Body of pancreas (tissue), 4 donors: ENCODE measurements around the gene RPL41. TPM values are rescaled to one million over a fixed set of nuclear protein-coding genes. Genes with fewer than 3 reads are reported as not detected.
A peak's percentile ranks its signal among the peaks of the same experiment; 100 is the strongest.

Experiments
- ATAC-seq: fragments of 150-250 bp; one replicate; pipeline ENCODE4 v1.9.1; 2016
- DNase-seq, 4 donors: peaks; one replicate each; pipeline ENCODE4 v3.0.0-alpha.2; 2019
- H3K27ac ChIP-seq, 4 donors: fragments of 200-600 bp; sonication (generic); 1 replicate in 3 of 4; 2 replicates in 1 of 4; pipeline versions ENCODE4 v1.5.1 to v1.6.1; 2016 to 2019; ENCODE audit warnings: mild to moderate bottlenecking in 1 of 4, mixed read lengths in 1 of 4, moderate library complexity in 1 of 4
- H3K27me3 ChIP-seq, 2 donors: fragments of 200-600 bp; sonication (generic); one replicate each; pipeline ENCODE4 v1.6.0; 2016; ENCODE audit warnings: mild to moderate bottlenecking in 1 of 2
- H3K36me3 ChIP-seq, 2 donors: fragments of 200-600 bp; sonication (generic); replicated peaks in 1 of 2; 2 replicates each; pipeline ENCODE4 v1.5.1; 2016; ENCODE audit warnings: low read depth in 2 of 2; ENCODE audit not compliant: insufficient read depth in 1 of 2
- H3K4me1 ChIP-seq: fragments of 200-600 bp; sonication (generic); one replicate; pipeline ENCODE4 v1.6.0; 2016
- H3K4me3 ChIP-seq, 2 donors: fragments of 200-600 bp; sonication (generic); 1 replicate in 1 of 2; 2 replicates in 1 of 2; pipeline ENCODE4 v1.5.1; 2016 to 2019
- H3K9me3 ChIP-seq, 3 donors: fragments of 200-600 bp; sonication (generic); 1 replicate in 2 of 3; 2 replicates in 1 of 3; pipeline ENCODE4 v1.5.1; 2016
- POLR2A ChIP-seq, 3 donors: fragments of 450-650 bp; IDR thresholded peaks; one replicate each; pipeline ENCODE4 v1.6.1; 2016; ENCODE audit warnings: antibody characterized with exemption in 3 of 3, mild to moderate bottlenecking in 2 of 3
- WGBS, 2 donors: methylation state at CpG; one replicate each; pipeline ENCODE4 v1.1.5; 2017; 5-methylcytosine and 5-hydroxymethylcytosine counted together
- intact Hi-C: fragments of 100-400 bp; cut with DNase I; formaldehyde crosslinking; loops from one replicate; pipeline ENCODE4 v1.15.1; 2023
- total RNA-seq, 2 donors: library from RNA; depleted of rRNA; stranded (reverse); fragments of >200 nt; gene quantifications; one replicate each; pipeline ENCODE4 v1.1.0, GENCODE V29; 2016
- TF ChIP-seq, protein P1 (sequence below), 7 experiments: fragments of 450-650 bp in 4 of 7; fragments of 200-600 bp in 3 of 7; sonication (generic) in 3 of 7; IDR thresholded peaks; one replicate each; pipeline ENCODE4 v1.5.1; 2016 to 2019; ENCODE audit warnings: antibody characterized with exemption in 7 of 7

Gene RPL41
- total RNA-seq, 2 donors from 2014 or later = 1,174 to 2,214 TPM

DNA sequence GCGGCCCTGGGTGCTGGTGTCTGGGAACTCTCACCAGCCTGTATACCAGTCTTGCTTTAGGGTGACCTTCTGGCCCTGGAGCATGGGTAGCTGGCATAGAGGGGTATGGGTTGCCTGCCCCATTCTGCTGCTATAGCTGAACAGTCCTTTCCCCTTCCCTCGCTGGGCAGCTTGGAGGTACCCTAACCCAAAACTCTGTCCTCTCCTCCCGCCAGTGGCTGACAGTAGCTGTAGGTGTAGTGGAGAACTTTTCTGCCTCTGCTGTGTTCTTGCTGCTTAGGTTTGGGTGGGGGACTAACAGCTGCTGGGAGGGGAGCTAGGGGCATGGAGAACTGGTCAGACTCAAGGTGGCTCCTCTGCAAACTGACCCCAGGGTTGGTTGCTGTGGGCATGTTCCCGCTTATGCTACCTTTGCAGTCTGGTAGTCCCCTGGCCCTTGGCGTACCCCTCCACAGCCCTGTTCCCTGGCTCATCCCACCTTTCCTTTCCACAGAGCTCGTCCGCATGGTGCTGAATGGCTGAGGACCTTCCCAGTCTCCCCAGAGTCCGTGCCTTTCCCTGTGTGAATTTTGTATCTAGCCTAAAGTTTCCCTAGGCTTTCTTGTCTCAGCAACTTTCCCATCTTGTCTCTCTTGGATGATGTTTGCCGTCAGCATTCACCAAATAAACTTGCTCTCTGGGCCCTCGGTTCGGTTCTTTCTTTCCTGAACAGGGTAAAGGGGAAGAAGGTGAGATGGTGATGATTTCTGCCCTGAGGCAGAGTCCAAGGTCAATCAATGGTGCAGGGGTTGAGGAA is 44.7 kb downstream of the RPL41 start:
- Histone ChIP-seq H3K36me3 (peaks cover 8 to 27% of the 10 kb centered on the region in 2 donors), H3K27me3 (no peaks in the 10 kb centered on the region), H3K4me1 (peaks cover 37% of the 10 kb centered on the region), H3K9me3 (no peaks in the 10 kb centered on the region), H3K4me3 (no peak overlapping the region), H3K27ac (peak overlapping the region in 3 of 4 donors; percentile 94 to 100 (median 98))
- intact Hi-C loops = no loop called here
- no peak for ATAC-seq
- WGBS, 2 donors = 65% methylated on average over 10 to 11 of the region's 11 CpGs
- no peak for DNase-seq
- TF ChIP-seq POLR2A (IDR thresholded peaks at IDR 0.05) = no peak
- TF ChIP-seq, protein P1, sequence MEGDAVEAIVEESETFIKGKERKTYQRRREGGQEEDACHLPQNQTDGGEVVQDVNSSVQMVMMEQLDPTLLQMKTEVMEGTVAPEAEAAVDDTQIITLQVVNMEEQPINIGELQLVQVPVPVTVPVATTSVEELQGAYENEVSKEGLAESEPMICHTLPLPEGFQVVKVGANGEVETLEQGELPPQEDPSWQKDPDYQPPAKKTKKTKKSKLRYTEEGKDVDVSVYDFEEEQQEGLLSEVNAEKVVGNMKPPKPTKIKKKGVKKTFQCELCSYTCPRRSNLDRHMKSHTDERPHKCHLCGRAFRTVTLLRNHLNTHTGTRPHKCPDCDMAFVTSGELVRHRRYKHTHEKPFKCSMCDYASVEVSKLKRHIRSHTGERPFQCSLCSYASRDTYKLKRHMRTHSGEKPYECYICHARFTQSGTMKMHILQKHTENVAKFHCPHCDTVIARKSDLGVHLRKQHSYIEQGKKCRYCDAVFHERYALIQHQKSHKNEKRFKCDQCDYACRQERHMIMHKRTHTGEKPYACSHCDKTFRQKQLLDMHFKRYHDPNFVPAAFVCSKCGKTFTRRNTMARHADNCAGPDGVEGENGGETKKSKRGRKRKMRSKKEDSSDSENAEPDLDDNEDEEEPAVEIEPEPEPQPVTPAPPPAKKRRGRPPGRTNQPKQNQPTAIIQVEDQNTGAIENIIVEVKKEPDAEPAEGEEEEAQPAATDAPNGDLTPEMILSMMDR (IDR thresholded peaks at IDR 0.05) = no peak

DNA sequence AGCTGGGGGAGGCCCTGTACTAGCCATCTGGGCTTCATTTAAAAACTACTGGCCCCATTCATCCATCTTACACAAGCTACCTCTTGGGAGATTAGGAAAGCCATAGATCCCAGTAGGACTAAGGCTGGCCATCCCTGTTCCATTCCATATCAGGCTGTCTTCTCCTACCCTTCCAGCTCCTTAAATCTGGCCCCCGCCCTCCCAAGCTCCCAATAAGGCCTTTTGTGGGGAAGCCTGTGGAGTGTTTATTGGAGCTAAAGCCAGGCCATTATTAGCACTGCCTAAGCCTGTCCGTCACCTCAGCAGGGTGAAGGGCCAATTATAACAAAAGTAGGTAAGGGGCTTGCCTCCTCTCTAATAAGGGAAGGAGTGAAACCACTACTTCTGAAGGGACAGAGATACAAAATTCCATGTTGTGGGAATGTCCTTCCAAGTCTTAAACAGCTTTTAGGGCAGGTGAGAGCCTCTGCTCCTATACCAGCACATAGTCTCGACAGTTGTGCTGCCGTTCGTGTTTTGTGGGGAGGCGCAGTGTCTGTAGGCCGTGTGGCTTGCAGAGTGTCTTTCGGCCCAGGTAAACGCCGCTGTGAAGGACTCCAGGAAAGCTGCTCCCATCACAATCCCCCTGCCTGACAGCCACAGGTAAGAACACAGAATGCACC is 45.4 kb downstream of the RPL41 start:
- Histone ChIP-seq H3K9me3 (no peaks in the 10 kb centered on the region), H3K27ac (peak overlapping the region in 2 of 4 donors; percentile 94 to 98), H3K27me3 (no peaks in the 10 kb centered on the region), H3K4me3 (no peak overlapping the region), H3K4me1 (peaks cover 34% of the 10 kb centered on the region), H3K36me3 (peaks cover 8 to 27% of the 10 kb centered on the region in 2 donors)
- WGBS, 2 donors = 80 to 84% methylated on average over 10 of the region's 10 CpGs
- TF ChIP-seq, protein P1 (IDR thresholded peaks at IDR 0.05) = no peak
- TF ChIP-seq POLR2A (IDR thresholded peaks at IDR 0.05) = no peak
- DNase-seq (no peak), ATAC-seq (no peak)
- intact Hi-C loops = no loop called here

DNA sequence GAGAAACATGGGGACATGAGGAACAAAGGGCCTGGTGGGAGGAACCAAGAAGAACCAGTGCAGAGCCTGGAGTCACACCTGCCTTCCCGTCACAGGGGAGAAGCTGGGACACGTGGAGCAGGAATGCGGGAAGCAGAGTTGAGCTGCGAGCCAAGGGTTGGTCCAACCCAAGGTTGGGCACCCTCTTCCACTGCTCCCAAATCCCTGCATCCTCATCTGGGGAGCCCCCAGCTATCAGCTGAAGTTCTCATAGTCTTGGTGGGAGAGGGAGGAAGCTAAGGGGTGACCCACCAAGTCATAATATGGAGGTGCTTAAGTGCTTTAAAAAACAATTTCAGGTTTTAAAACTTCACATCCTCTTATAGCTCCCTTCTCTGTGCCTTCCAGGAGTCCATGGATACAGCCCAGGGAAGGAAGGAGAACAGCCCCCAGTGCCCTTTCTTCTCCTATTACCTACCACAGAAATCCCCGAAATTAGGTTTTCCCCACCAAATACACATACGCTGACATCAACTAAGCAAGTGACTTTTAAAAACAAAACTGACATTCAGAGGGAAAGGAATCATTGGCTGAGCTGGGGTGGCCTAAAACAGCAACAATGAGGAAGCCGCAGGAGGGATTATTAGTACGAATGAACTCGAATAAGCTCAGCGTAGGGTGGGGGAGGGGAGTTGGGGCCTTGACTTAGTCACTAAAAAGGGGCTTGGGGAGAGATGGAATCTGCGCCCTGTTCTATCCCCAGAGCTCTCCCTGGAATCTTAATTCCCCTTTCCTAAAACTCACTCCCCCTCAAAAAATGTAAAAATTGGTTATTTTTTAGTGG is 46.2 kb downstream of the RPL41 start:
- Histone ChIP-seq H3K9me3 (no peaks in the 10 kb centered on the region), H3K4me3 (no peak overlapping the region), H3K27ac (peak overlapping the region in 1 of 4 donors; percentile 94), H3K36me3 (peaks cover 8 to 31% of the 10 kb centered on the region in 2 donors), H3K4me1 (peaks cover 28% of the 10 kb centered on the region), H3K27me3 (no peaks in the 10 kb centered on the region)
- DNase-seq (no peak), ATAC-seq (no peak)
- intact Hi-C loops = no loop called here
- TF ChIP-seq, protein P1 (IDR thresholded peaks at IDR 0.05) = no peak
- no peak for TF ChIP-seq POLR2A (IDR thresholded peaks at IDR 0.05)
- 70 to 73% methylated on average over 11 of the region's 11 CpGs for WGBS, 2 donors

DNA sequence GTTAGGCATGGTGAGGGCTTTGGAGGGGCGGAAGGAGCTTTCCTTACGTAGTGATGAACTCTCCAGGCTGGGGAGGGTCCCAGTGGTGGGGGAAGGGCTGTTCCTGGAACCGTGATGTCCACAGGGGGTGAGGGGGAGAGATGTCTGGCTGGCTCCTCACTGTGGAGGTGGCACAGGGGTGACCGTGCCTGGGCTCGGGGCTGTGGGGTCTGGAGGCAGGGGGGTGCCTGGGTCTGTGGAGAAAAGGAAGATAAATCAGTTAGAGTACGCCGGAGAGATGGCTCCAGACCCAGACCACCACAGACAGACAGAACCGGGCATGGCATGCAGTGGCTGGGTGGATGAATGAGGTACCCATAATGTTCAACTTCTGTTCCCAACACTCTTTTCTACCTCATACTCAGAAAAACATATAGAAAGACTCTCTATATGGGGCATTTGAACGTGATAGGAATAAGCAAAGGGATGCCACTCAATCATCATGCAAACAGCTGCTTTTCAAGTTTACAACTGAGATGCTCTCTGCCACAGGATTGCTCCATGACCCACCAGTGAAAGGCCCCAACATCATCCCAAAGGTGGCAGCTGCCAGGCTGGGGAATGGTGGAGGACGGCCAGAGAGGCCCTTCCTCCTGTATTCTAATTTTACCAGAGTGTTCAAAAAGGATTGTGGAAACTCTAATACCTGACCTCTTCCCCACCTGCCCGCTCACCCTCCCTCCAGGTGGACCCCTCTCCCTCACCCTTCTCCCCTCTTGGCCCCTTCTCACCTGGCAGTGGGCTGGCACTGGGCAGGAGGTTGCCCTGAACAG is 47.3 kb downstream of the RPL41 start:
- H3K4me3 ChIP-seq = no peak overlapping the region
- H3K36me3 ChIP-seq = peaks cover 8 to 36% of the 10 kb centered on the region in 2 donors
- DNase-seq = no peak
- no peaks in the 10 kb centered on the region for H3K27me3 ChIP-seq
- no peak for TF ChIP-seq POLR2A (IDR thresholded peaks at IDR 0.05)
- TF ChIP-seq, protein P1 (IDR thresholded peaks at IDR 0.05) = no peak
- 76 to 81% methylated on average over 11 of the region's 11 CpGs for WGBS, 2 donors
- peak overlapping the region in 1 of 4 donors; percentile 6 for H3K27ac ChIP-seq
- H3K9me3 ChIP-seq = no peaks in the 10 kb centered on the region
- intact Hi-C loops = no loop called here
- H3K4me1 ChIP-seq = peaks cover 28% of the 10 kb centered on the region
- no peak for ATAC-seq
